GM10266 (cell line): ENCODE measurements around the gene YIPF1.
"Not testable (repeated sequence)": the region's sequence is repeated elsewhere in the genome, so short reads cannot be mapped to it uniquely, and the experiment has no call there.

Experiments used
- DNase-seq: peaks from one replicate; pipeline ENCODE4 v3.0.0; 2012; ENCODE audit errors: extremely low spot score
- TF ChIP-seq, protein P1 (sequence below): IDR thresholded peaks from 2 replicates; pipeline ENCODE4 v1.5.1; 2012; ENCODE audit warnings: mild to moderate bottlenecking, low read depth; ENCODE audit not compliant: control insufficient read depth, insufficient read depth; ENCODE audit errors: missing control alignments

Gene YIPF1

DNA sequence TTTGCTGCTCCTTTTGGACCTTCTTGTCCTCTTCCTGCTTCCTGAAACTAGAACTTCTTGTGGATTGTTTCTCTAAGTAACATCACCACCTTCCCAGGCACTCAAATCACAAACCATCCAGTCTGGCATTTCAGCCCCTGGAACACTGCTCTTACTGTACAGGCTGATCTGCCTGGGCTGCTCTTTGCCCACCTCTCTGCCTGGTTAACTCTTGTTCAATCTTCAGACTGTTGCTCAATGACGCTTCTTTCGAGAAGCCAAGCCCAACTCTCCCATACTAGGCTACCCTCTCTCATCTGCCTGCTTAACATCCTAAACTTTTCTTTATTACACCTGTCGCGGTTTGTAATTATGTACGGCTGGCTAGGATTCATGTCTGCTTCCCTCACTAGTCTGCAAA lies 5.0 kb upstream of the YIPF1 start:
- no peak for DNase-seq
- TF ChIP-seq, protein P1, sequence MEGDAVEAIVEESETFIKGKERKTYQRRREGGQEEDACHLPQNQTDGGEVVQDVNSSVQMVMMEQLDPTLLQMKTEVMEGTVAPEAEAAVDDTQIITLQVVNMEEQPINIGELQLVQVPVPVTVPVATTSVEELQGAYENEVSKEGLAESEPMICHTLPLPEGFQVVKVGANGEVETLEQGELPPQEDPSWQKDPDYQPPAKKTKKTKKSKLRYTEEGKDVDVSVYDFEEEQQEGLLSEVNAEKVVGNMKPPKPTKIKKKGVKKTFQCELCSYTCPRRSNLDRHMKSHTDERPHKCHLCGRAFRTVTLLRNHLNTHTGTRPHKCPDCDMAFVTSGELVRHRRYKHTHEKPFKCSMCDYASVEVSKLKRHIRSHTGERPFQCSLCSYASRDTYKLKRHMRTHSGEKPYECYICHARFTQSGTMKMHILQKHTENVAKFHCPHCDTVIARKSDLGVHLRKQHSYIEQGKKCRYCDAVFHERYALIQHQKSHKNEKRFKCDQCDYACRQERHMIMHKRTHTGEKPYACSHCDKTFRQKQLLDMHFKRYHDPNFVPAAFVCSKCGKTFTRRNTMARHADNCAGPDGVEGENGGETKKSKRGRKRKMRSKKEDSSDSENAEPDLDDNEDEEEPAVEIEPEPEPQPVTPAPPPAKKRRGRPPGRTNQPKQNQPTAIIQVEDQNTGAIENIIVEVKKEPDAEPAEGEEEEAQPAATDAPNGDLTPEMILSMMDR = no peak

DNA sequence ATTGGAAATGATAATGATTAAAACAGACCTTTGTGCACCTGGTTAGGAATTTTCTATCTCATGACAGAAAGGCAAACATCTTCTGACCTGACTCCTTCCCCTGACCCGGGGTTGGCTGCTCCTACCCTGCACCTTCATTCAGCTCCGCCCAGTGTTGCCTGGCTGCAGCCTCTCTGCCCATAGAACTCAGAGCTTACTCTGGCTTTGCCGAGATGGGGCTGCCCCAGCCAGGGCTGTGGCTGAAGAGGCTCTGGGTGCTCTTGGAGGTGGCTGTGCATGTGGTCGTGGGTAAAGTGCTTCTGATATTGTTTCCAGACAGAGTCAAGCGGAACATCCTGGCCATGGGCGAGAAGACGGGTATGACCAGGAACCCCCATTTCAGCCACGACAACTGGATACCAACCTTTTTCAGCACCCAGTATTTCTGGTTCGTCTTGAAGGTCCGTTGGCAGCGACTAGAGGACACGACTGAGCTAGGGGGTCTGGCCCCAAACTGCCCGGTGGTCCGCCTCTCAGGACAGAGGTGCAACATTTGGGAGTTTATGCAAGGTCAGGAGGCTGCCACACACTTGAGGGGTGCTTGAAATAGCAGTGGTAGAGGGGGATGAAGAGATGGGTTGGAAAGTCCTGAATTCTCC lies 4.5 kb upstream of the YIPF1 start, which contains the start of gene DIO1:
Gene DIO1 (plus strand): TSS at position 189 of the 638 bp plus-strand sequence. CDS start 24 bp downstream, at position 213.
- TF ChIP-seq, protein P1 = no peak
- peak; percentile 10 for DNase-seq

DNA sequence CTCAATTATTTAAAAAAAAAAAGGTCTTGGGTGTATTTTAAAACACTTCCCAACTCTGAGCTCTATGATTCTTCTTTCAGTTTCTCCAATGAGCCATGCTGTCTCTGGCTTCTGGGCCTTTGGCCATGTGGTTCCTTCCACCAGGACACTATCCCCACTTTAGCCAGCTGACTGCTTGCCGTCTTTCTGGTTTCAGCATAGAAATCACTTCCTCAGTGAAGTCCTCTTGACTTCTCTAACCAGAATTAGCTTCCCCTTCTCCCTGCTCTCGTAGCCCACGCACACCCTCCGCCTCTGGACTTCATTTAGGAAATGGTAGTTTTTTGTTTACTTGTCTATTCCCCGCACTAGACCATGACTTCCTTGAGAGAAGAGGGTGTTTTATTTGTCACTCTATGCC lies 3.3 kb upstream of the YIPF1 start:
- TF ChIP-seq, protein P1 = no peak
- no peak for DNase-seq

DNA sequence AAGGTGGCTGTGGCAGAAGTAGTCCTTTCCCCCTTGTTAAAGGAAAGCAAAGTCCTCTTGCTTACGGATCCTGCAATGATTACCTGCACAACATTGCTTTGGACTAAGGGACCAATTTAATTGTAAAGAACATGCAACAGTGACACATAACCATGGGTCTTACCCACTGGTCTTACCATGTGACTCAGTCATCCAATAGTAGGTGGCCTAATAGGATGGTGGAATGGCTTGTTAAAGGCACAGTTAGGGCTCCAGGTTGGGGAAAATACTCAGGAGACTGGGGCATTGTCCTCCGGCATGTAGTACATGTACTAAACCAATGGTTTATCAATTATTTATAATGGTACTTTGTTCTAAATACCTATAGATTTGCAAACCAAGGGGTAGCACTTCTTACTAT lies 2.1 kb upstream of the YIPF1 start:
- TF ChIP-seq, protein P1 = no peak
- DNase-seq = no peak

DNA sequence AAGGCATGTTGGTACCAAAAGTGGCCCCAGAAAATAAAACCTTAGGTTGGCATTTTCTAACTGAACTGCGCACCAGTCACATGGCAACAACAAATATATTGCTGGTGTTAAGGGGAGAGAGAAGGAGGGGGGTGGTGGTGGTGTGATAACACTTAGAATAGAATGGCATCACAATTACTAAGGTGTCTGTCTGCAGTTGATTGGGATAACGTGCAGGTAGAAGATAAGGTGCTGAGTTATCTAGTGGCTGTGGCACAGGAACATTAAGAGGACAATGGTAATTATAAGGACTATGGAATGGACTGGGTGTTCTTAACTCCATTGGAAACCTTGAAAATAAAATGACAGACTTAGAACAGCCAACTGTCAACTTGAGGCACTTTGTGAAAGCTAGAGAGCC lies 1.4 kb upstream of the YIPF1 start:
- TF ChIP-seq, protein P1 = no peak
- DNase-seq = no peak

DNA sequence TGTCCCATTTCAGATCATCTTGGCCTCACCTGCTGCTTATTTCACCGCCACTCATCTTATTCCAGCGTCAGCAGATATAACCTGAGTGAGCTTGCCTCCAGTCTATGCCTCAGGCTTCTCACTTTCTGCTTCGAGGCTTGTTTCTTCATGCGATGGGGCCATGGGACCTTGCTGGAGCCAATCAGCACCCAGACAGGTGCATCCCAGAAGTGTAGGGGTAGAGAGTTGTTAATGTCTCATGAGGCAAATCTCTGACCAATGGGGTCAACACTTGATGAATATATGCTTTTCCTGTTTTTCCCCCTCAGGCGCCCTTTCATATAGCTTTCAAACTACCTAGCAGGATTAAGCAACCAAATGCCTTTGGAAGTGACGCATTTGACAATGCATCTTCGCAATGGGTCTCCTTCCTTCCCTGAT lies 935 bp upstream of the YIPF1 start:
- TF ChIP-seq, protein P1 = no peak
- no peak for DNase-seq

DNA sequence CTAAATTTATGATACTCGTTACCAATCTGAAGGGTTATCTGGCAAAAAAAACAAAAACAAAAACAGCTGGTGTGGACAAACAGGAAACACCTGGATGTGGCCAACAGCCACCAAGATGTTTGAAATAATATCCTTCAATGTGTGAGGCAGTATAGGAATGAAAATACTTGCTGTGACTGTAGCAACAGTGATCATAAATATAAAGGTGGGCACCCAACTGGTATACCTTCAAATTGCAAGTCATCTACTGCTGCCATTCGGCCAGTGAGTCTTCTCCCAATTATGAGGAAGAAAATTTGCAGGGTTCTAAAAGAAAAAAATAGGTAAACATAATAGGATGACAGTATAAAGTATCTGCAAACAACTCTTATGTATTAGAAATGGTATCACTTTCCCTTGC lies 916 bp downstream of the YIPF1 start:
- no peak for DNase-seq
- TF ChIP-seq, protein P1 = no peak

DNA sequence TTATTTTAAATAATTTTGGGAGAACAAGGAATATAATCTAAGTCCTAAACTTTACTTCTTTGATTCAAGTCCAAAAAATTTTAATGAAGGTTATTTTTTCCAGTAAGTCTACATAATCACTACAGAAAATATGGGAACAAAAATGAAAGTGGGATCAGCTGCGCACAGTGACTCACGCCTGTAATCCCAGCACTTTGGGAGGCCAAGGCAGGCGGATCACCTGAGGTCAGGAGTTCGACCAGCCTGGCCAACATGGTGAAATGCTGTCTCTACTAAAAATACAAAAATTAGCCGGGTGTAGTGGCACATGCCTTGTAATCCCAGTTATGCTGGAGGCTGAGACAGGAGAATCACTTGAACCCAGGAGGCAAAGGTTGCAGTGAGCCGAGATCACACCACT lies 6.0 kb downstream of the YIPF1 start:
- not testable (repeated sequence) for DNase-seq

DNA sequence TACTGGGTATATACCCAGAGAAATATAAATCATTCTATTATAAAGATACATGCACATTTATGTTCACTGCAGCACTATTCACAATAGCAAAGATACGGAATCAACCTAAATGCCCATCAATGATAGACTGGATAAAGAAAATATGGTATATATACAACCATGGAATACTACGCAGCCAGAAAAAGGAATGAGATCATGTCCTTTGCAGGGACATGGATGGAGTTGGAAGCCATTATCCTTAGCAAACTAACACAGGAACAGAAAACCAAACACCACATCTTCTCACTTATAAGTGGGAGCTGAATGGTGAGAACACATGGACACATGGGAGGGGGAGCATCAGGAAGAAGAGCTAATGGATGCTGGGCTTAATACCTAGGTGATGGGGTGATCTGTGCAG lies 7.7 kb downstream of the YIPF1 start:
- DNase-seq = not testable (repeated sequence)
